ENCODE results near the gene DIAPH3. TPM values are rescaled to one million over a fixed set of nuclear protein-coding genes. Genes with fewer than 3 reads are reported as not detected.

Gene DIAPH3
- total RNA-seq, 2 experiments from 2014 or later, result 21.7 to 23.2 TPM

Other genes with a start within 250 kb of the DIAPH3 start
- gene TDRD3, start 233.3 kb upstream of the DIAPH3 start, total RNA-seq, result 10 to 100 TPM; 20.3 to 22.1 TPM

All from activated CD4-positive, alpha-beta memory T cell treated with anti-CD3 and anti-CD28 coated beads, Interleukin-2, amount 10 ng/mL, durations not matched to agents 7 days and 5 days (primary cell).